ENCODE measurements around the gene C12orf42. TPM values are rescaled to one million over a fixed set of nuclear protein-coding genes. Genes with fewer than 3 reads are reported as not detected.

C12orf42 gene
- total and polyA plus RNA-seq, 4 experiments from 2014 or later, result 4.5 to 12.8 (median 6.5) TPM

- no peaks in the 10 kb centered on the region for H3K4me1 ChIP-seq (ENCODE audit: insufficient read depth, low read length)
- no peaks in the 10 kb centered on the region for H3K36me3 ChIP-seq (ENCODE audit: insufficient read depth, low read length)
- no peak overlapping the region for H3K4me3 ChIP-seq (ENCODE audit: low read length in 2 of 2)
- peaks cover 0 to 1% of the 10 kb centered on the region in 2 donors for H3K27me3 Mint-ChIP-seq
- H3K27ac ChIP-seq (ENCODE audit: low read depth, low read length), result no peak overlapping the region
- POLR2A ChIA-PET (ENCODE audit: partially characterized antibody), result no interaction called here
- H3K9me3 Mint-ChIP-seq, result no peaks in the 10 kb centered on the region
- no peaks in the 10 kb centered on the region for H3K27me3 ChIP-seq (ENCODE audit: insufficient read depth, low read length)
- H3K9me3 ChIP-seq (ENCODE audit: control insufficient read depth in 1 of 2, low read length in 2 of 2), result no peaks in the 10 kb centered on the region
- H3K27ac Mint-ChIP-seq, result no peak overlapping the region
- H3K4me3 Mint-ChIP-seq, result no peak overlapping the region
- H3K36me3 Mint-ChIP-seq, result no peaks in the 10 kb centered on the region
- H3K4me1 Mint-ChIP-seq, result peaks cover 6 to 19% (median 11%) of the 10 kb centered on the region in 4 donors
- intact Hi-C loops (cut with micrococcal nuclease), result no loop called here
- CTCF ChIA-PET (ENCODE audit: partially characterized antibody), result no interaction called here
- no peak for DNase-seq
Observed at GRCh38 chr12:103470664-103471063, 25.1 kb downstream of the C12orf42 start.

DNA sequence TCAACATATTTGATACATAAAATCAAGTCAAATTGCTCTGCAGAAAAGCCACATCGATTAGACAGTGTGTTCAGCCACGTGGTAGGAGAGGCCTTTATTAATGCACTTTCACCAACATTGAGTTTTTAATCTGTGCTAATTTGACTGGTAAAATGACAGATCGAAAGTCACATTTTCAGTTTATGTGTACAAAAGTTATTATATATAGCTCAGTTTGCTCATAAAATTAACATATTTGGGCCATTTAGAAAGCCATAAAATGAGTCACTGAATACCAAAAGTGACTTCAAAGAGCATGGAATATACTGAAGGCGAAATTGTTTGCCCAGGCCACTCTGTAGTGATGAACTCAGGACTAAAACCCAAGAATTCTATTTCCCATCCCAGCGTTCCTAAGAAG, 26.0 kb downstream of the C12orf42 start:
- no peak overlapping the region for H3K4me3 ChIP-seq (ENCODE audit: low read length in 2 of 2)
- H3K4me1 ChIP-seq (ENCODE audit: insufficient read depth, low read length), result no peaks in the 10 kb centered on the region
- no peaks in the 10 kb centered on the region for H3K9me3 ChIP-seq (ENCODE audit: control insufficient read depth in 1 of 2, low read length in 2 of 2)
- Mint-ChIP-seq H3K27ac (no peak overlapping the region), H3K4me1 (peaks cover 6 to 19% (median 11%) of the 10 kb centered on the region in 4 donors), H3K27me3 (peaks cover 0 to 1% of the 10 kb centered on the region in 2 donors), H3K9me3 (peaks cover 0 to 7% (median 1%) of the 10 kb centered on the region in 8 donors), H3K36me3 (no peaks in the 10 kb centered on the region), H3K4me3 (no peak overlapping the region)
- POLR2A ChIA-PET (ENCODE audit: partially characterized antibody), result no interaction called here
- intact Hi-C loops (cut with micrococcal nuclease), result no loop called here
- H3K36me3 ChIP-seq (ENCODE audit: insufficient read depth, low read length), result no peaks in the 10 kb centered on the region
- H3K27me3 ChIP-seq (ENCODE audit: insufficient read depth, low read length), result no peaks in the 10 kb centered on the region
- CTCF ChIA-PET (ENCODE audit: partially characterized antibody), result no interaction called here
- H3K27ac ChIP-seq (ENCODE audit: low read depth, low read length), result no peak overlapping the region
- no peak for DNase-seq

DNA sequence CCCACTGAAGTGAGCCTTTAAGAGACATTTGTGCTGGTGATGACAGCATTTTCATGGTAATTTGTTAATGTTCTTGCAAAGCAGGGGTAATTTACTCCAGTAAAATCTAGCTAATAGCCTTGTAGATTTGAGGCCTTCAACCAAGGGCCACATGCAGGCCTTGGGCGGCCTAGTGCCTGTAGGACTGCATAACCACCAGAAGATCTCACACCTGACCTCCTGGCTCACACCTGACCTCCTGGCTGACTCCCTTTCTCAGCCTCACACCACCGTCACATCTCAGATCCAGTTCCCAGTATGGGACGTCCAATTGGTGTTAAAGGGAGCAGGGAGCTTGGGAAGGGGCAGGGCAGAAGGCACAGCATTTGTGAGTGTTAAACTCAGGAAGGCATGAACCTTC, 26.9 kb downstream of the C12orf42 start:
- POLR2A ChIA-PET (ENCODE audit: partially characterized antibody), result no interaction called here

DNA sequence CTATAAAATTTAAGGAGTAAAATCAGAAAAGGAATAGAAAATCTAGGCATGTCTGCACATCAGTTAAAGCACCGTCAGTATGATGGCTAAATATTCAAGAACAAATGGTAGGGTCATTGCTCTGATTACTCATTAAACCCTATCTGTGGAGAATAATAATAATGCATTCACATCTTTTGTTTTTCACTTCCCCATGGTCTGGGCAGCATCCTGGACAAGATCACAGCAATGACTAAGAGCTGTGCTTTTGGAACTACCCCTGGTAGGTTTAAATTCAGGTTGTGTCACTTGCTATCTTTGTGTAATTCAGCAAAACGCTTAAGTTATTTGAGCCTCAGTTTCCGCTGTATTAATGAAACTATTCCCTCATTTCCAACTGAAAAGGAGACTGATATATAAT, 33.1 kb downstream of the C12orf42 start:
- Mint-ChIP-seq H3K4me1 (peaks cover 0 to 3% (median 1%) of the 10 kb centered on the region in 4 donors), H3K27ac (no peak overlapping the region), H3K9me3 (peaks cover 0 to 12% (median 4%) of the 10 kb centered on the region in 8 donors), H3K27me3 (no peaks in the 10 kb centered on the region), H3K4me3 (no peak overlapping the region), H3K36me3 (no peaks in the 10 kb centered on the region)
- Histone ChIP-seq H3K27ac (ENCODE audit: low read depth, low read length) (no peak overlapping the region), H3K36me3 (ENCODE audit: insufficient read depth, low read length) (no peaks in the 10 kb centered on the region), H3K9me3 (ENCODE audit: control insufficient read depth in 1 of 2, low read length in 2 of 2) (no peaks in the 10 kb centered on the region), H3K27me3 (ENCODE audit: insufficient read depth, low read length) (no peaks in the 10 kb centered on the region), H3K4me1 (ENCODE audit: insufficient read depth, low read length) (no peaks in the 10 kb centered on the region), H3K4me3 (ENCODE audit: low read length in 2 of 2) (no peak overlapping the region)
- CTCF ChIA-PET (ENCODE audit: partially characterized antibody), result no interaction called here
- POLR2A ChIA-PET (ENCODE audit: partially characterized antibody), result no interaction called here
- DNase-seq, result no peak
- intact Hi-C loops (cut with micrococcal nuclease), result no loop called here

More for the DNA sequence above, 26.9 kb downstream of the C12orf42 start:
- H3K36me3 ChIP-seq (ENCODE audit: insufficient read depth, low read length), result no peaks in the 10 kb centered on the region
- H3K4me3 Mint-ChIP-seq, result no peak overlapping the region
- H3K9me3 Mint-ChIP-seq, result peaks cover 0 to 9% (median 3%) of the 10 kb centered on the region in 8 donors
- peaks cover 0 to 1% of the 10 kb centered on the region in 2 donors for H3K27me3 Mint-ChIP-seq
- DNase-seq, result no peak
- no peaks in the 10 kb centered on the region for H3K36me3 Mint-ChIP-seq
- H3K27ac ChIP-seq (ENCODE audit: low read depth, low read length), result no peak overlapping the region
- intact Hi-C loops (cut with micrococcal nuclease), result no loop called here
- no peak overlapping the region for H3K4me3 ChIP-seq (ENCODE audit: low read length in 2 of 2)
- peaks cover 6 to 19% (median 11%) of the 10 kb centered on the region in 4 donors for H3K4me1 Mint-ChIP-seq
- H3K27ac Mint-ChIP-seq, result no peak overlapping the region
- CTCF ChIA-PET (ENCODE audit: partially characterized antibody), result no interaction called here
- H3K9me3 ChIP-seq (ENCODE audit: control insufficient read depth in 1 of 2, low read length in 2 of 2), result no peaks in the 10 kb centered on the region
- H3K27me3 ChIP-seq (ENCODE audit: insufficient read depth, low read length), result no peaks in the 10 kb centered on the region
- H3K4me1 ChIP-seq (ENCODE audit: insufficient read depth, low read length), result no peaks in the 10 kb centered on the region

GRCh38 chr12:103457471-103457870, 38.3 kb downstream of the C12orf42 start:
- peak in 2 of 5 donors; percentile 5 to 11 for DNase-seq
- Mint-ChIP-seq H3K27ac (peak overlapping the region in 3 of 7 donors; percentile 20 to 77 (median 32)), H3K9me3 (peaks cover 0 to 3% (median 0%) of the 10 kb centered on the region in 8 donors), H3K4me3 (peak overlapping the region in 1 of 8 donors; percentile 44), H3K36me3 (no peaks in the 10 kb centered on the region), H3K4me1 (peaks cover 13 to 25% (median 18%) of the 10 kb centered on the region in 4 donors), H3K27me3 (no peaks in the 10 kb centered on the region)
- Histone ChIP-seq H3K27ac (ENCODE audit: low read depth, low read length) (no peak overlapping the region), H3K27me3 (ENCODE audit: insufficient read depth, low read length) (no peaks in the 10 kb centered on the region), H3K9me3 (ENCODE audit: control insufficient read depth in 1 of 2, low read length in 2 of 2) (no peaks in the 10 kb centered on the region), H3K4me1 (ENCODE audit: insufficient read depth, low read length) (peaks cover 30% of the 10 kb centered on the region), H3K4me3 (ENCODE audit: low read length in 2 of 2) (no peak overlapping the region), H3K36me3 (ENCODE audit: insufficient read depth, low read length) (no peaks in the 10 kb centered on the region)
- ChIA-PET CTCF (ENCODE audit: partially characterized antibody) (no interaction called here), POLR2A (ENCODE audit: partially characterized antibody) (interaction anchor here (0.6 kb wide), 1 partner anchor 38 kb away, joined by 3 read pairs; the partner anchor contains the start of gene C12orf42)
- intact Hi-C loops (cut with micrococcal nuclease), result no loop called here

DNA sequence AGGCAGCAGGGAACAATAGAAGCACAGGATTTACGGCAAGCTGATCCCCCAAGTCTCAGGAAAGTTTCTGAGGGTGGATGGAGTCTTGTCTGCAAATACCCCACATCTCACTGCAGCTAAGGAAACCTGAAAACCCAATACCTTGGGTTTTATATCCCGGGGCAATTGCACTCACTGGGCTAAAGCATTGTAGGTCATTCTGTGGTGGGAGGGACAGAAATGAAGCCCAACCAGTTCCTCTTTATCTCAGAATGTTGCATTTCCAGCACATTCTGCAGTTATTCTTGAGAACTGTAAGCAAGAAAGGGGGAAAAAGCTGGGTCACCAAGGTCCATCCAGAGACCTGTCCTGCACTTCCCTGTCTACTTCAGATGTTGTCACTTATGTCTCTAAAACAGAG, 39.8 kb downstream of the C12orf42 start:
- ChIA-PET CTCF (ENCODE audit: partially characterized antibody) (no interaction called here), POLR2A (ENCODE audit: partially characterized antibody) (no interaction called here)
- peaks cover 0 to 4% (median 0%) of the 10 kb centered on the region in 8 donors for H3K9me3 Mint-ChIP-seq
- H3K27me3 ChIP-seq (ENCODE audit: insufficient read depth, low read length), result no peaks in the 10 kb centered on the region
- no peak overlapping the region for H3K27ac ChIP-seq (ENCODE audit: low read depth, low read length)
- H3K27ac Mint-ChIP-seq, result peak overlapping the region in 2 of 7 donors; percentile 38 to 85
- H3K4me1 ChIP-seq (ENCODE audit: insufficient read depth, low read length), result peaks cover 30% of the 10 kb centered on the region
- H3K4me3 Mint-ChIP-seq, result no peak overlapping the region
- no peak for DNase-seq
- no peaks in the 10 kb centered on the region for H3K27me3 Mint-ChIP-seq
- no peaks in the 10 kb centered on the region for H3K36me3 Mint-ChIP-seq
- H3K4me1 Mint-ChIP-seq, result peaks cover 13 to 25% (median 18%) of the 10 kb centered on the region in 4 donors
- no peaks in the 10 kb centered on the region for H3K9me3 ChIP-seq (ENCODE audit: control insufficient read depth in 1 of 2, low read length in 2 of 2)
- no peaks in the 10 kb centered on the region for H3K36me3 ChIP-seq (ENCODE audit: insufficient read depth, low read length)
- H3K4me3 ChIP-seq (ENCODE audit: low read length in 2 of 2), result no peak overlapping the region
- intact Hi-C loops (cut with micrococcal nuclease), result no loop called here

DNA sequence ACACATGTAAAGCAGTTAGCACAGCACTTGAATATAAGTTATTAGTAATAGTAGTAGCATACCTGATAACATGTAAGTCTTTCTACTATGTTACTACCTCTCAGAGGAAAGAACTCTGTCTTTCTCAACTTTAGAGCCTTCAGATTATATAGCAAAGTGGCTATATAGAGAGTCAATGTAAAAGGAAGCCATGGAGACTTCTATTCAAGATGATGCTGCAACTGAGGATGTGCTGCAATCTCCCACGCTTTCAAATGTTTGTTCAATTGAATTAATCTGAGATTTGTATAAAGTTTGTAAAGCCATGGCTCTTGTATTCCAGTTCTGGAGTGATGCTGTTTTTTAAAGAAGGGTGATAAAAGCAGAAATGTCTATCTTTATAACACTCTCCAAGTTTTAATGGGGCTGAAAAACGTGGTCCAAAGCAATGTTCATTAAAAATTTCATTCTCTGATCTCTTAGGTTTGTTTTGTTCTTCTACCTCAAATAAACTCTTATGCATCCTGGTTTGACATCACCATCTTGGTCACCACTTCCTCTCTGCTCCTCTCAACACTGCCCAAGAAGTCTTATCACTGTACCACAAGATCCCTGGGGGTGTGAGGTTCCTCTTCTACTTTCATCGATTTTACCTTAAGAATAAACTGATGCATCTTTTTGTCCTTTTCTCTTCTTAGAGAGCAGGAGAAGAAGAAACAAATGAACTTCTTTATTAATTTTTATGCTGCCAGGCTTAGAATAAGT, 40.6 kb downstream of the C12orf42 start:
- peaks cover 13 to 25% (median 18%) of the 10 kb centered on the region in 4 donors for H3K4me1 Mint-ChIP-seq
- ChIA-PET CTCF (ENCODE audit: partially characterized antibody) (no interaction called here), POLR2A (ENCODE audit: partially characterized antibody) (interaction anchor here (0.8 kb wide), 1 partner anchor 41 kb away, joined by 3 read pairs; the partner anchor contains the start of gene C12orf42)
- peak overlapping the region in 6 of 7 donors; percentile 23 to 85 (median 38) for H3K27ac Mint-ChIP-seq
- intact Hi-C loops (cut with micrococcal nuclease), result loop anchor here (2.0 kb wide), 1 partner anchor 14 kb away; no protein-coding TSS in a partner anchor
- no peaks in the 10 kb centered on the region for H3K27me3 Mint-ChIP-seq
- peaks cover 0 to 6% (median 0%) of the 10 kb centered on the region in 8 donors for H3K9me3 Mint-ChIP-seq
- DNase-seq, result peak in 4 of 5 donors; percentile 45 to 62 (median 48)
- Histone ChIP-seq H3K27me3 (ENCODE audit: insufficient read depth, low read length) (no peaks in the 10 kb centered on the region), H3K4me1 (ENCODE audit: insufficient read depth, low read length) (peaks cover 30% of the 10 kb centered on the region), H3K9me3 (ENCODE audit: control insufficient read depth in 1 of 2, low read length in 2 of 2) (no peaks in the 10 kb centered on the region), H3K4me3 (ENCODE audit: low read length in 2 of 2) (no peak overlapping the region), H3K36me3 (ENCODE audit: insufficient read depth, low read length) (no peaks in the 10 kb centered on the region), H3K27ac (ENCODE audit: low read depth, low read length) (no peak overlapping the region)
- peak overlapping the region in 4 of 8 donors; percentile 12 to 44 (median 20) for H3K4me3 Mint-ChIP-seq
- H3K36me3 Mint-ChIP-seq, result no peaks in the 10 kb centered on the region

Data from CD4-positive, alpha-beta memory T cell (primary cell).